KMS-11 (cell line): ENCODE results near the gene TRIM25.
A peak's percentile ranks its signal among the peaks of the same experiment; 100 is the strongest.

Experiments used
- H2AFZ ChIP-seq: fragments of 200-600 bp; sonication (generic); 2 replicates; pipeline ENCODE4 v1.6.1; 2016; ENCODE audit warnings: antibody characterized with exemption, mixed run types, low read depth
- H3K27ac ChIP-seq: fragments of 200-600 bp; sonication (generic); 2 replicates; pipeline ENCODE4 v1.6.1; 2016; ENCODE audit warnings: mild to moderate bottlenecking, mixed run types
- H3K27me3 ChIP-seq: fragments of 200-600 bp; sonication (generic); 2 replicates; pipeline ENCODE4 v1.6.1; 2017; ENCODE audit warnings: mild to moderate bottlenecking, low read depth, mixed run types, moderate library complexity; ENCODE audit not compliant: insufficient read depth
- H3K36me3 ChIP-seq: fragments of 200-600 bp; sonication (generic); 2 replicates; pipeline ENCODE4 v1.6.1; 2017; ENCODE audit warnings: mild to moderate bottlenecking, mixed run types; ENCODE audit not compliant: insufficient read depth
- H3K4me1 ChIP-seq: fragments of 200-600 bp; sonication (generic); 2 replicates; pipeline ENCODE4 v1.6.1; 2016; ENCODE audit warnings: mild to moderate bottlenecking, low read depth, mixed run types; ENCODE audit not compliant: poor library complexity, severe bottlenecking
- H3K4me2 ChIP-seq: fragments of 200-600 bp; sonication (generic); 2 replicates; pipeline ENCODE4 v1.7.0; 2016; ENCODE audit warnings: mild to moderate bottlenecking, mixed run types
- H3K4me3 ChIP-seq: fragments of 200-600 bp; sonication (generic); IDR thresholded peaks from 2 replicates; pipeline ENCODE4 v1.6.1; 2017; ENCODE audit warnings: low read depth, low read length, mixed read lengths; ENCODE audit not compliant: insufficient read depth
- H3K79me2 ChIP-seq: fragments of 200-600 bp; sonication (generic); 2 replicates; pipeline ENCODE4 v1.6.1; 2016; ENCODE audit warnings: low read depth, mixed run types; ENCODE audit not compliant: insufficient read depth
- H3K9ac ChIP-seq: fragments of 200-600 bp; sonication (generic); 2 replicates; pipeline ENCODE4 v1.6.1; 2016; ENCODE audit warnings: mild to moderate bottlenecking, mixed run types
- H4K20me1 ChIP-seq: fragments of 200-600 bp; sonication (generic); 2 replicates; pipeline ENCODE4 v1.6.1; 2016; ENCODE audit warnings: mild to moderate bottlenecking, mixed run types; ENCODE audit not compliant: insufficient read depth
- TF ChIP-seq, protein P1 (sequence below): fragments of 200-600 bp; sonication (generic); conservative IDR thresholded peaks from 2 replicates; pipeline ENCODE4 v1.6.1; 2017; ENCODE audit warnings: low read depth, mild to moderate bottlenecking, antibody characterized with exemption, low read length, moderate library complexity, mixed read lengths

The TRIM25 gene

GRCh38 chr17:56842577-56842976 is 71.3 kb downstream of the TRIM25 start:
- H2AFZ ChIP-seq = no peak overlapping the region
- H3K79me2 ChIP-seq = peaks cover 27% of the 10 kb centered on the region
- H3K4me3 ChIP-seq = no peak overlapping the region
- H3K36me3 ChIP-seq = no peaks in the 10 kb centered on the region
- no peak overlapping the region for H3K9ac ChIP-seq
- H3K27ac ChIP-seq = no peak overlapping the region
- no peaks in the 10 kb centered on the region for H3K27me3 ChIP-seq
- peaks cover 15% of the 10 kb centered on the region for H3K4me1 ChIP-seq
- TF ChIP-seq, protein P1, sequence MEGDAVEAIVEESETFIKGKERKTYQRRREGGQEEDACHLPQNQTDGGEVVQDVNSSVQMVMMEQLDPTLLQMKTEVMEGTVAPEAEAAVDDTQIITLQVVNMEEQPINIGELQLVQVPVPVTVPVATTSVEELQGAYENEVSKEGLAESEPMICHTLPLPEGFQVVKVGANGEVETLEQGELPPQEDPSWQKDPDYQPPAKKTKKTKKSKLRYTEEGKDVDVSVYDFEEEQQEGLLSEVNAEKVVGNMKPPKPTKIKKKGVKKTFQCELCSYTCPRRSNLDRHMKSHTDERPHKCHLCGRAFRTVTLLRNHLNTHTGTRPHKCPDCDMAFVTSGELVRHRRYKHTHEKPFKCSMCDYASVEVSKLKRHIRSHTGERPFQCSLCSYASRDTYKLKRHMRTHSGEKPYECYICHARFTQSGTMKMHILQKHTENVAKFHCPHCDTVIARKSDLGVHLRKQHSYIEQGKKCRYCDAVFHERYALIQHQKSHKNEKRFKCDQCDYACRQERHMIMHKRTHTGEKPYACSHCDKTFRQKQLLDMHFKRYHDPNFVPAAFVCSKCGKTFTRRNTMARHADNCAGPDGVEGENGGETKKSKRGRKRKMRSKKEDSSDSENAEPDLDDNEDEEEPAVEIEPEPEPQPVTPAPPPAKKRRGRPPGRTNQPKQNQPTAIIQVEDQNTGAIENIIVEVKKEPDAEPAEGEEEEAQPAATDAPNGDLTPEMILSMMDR = no peak
- H3K4me2 ChIP-seq = no peak overlapping the region
- H4K20me1 ChIP-seq = no peaks in the 10 kb centered on the region; the same call in 1 of the 2 replicates

- Histone ChIP-seq H3K79me2 (peaks cover 56% of the 10 kb centered on the region), H3K4me2 (peak overlapping the region; percentile 68; the same call in 1 of the 2 replicates), H3K9ac (no peak overlapping the region), H3K4me3 (no peak overlapping the region), H3K4me1 (peaks cover 36% of the 10 kb centered on the region), H3K27ac (no peak overlapping the region), H4K20me1 (no peaks in the 10 kb centered on the region), H3K27me3 (no peaks in the 10 kb centered on the region), H3K36me3 (no peaks in the 10 kb centered on the region), H2AFZ (no peak overlapping the region)
- TF ChIP-seq, protein P1 = no peak
Measured at GRCh38 chr17:56838687-56839086, 75.2 kb downstream of the TRIM25 start.
